ENCODE measurements around the gene EIF4B.
"Not testable (repeated sequence)": the region's sequence is repeated elsewhere in the genome, so short reads cannot be mapped to it uniquely, and the experiment has no call there.

The EIF4B gene

DNA sequence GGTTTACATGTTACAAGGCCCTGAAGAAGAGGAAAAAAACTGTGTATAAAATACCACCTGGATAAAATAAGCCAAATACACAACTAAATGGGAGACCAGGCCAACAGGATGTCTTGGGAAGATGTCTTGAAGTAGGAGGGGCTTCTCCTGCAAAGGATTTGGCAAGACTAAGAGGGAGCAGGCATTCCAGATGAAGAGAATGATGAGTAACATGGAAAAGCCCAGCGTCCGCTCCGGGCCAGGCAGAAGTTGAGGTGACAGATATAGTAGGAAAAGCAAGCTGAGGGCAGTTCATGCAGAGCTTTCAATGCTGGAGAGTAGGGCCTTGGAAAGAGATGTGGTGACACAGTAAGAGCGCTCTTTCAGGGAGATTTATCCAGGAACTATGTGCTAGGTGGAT is 16.1 kb upstream of the EIF4B start:
- WGBS, 2 donors (ENCODE audit: extremely low coverage in 2 of 2, insufficient read length in 2 of 2, insufficient replicate concordance in 1 of 2): no CpG with 5 or more reads among the region's 4 CpGs
- no peak overlapping the region for H3K4me3 ChIP-seq (ENCODE audit: low read length in 2 of 2)
- H3K9me3 ChIP-seq (replicated peaks in 1 of 2; ENCODE audit: control insufficient read depth in 2 of 2, insufficient read depth in 1 of 2, low read depth in 1 of 2, low read length in 2 of 2): no peaks in the 10 kb centered on the region
- no peak overlapping the region for H3K4me2 ChIP-seq (ENCODE audit: insufficient read depth, low read length, poor library complexity, severe bottlenecking)
- no peak overlapping the region for H4K91ac ChIP-seq (ENCODE audit: low read depth, low read length, poor library complexity)
- H3K27ac ChIP-seq (replicated peaks; ENCODE audit: low read length): no peak overlapping the region
- no peaks in the 10 kb centered on the region for H3K79me1 ChIP-seq (ENCODE audit: low read depth, low read length)
- H2AK5ac ChIP-seq (ENCODE audit: low read depth, low read length): no peak overlapping the region
- H3K27me3 ChIP-seq (ENCODE audit: control insufficient read depth in 3 of 3, insufficient read depth in 3 of 3, low read depth in 1 of 3, low read length in 3 of 3): peaks cover 0 to 15% (median 0%) of the 10 kb centered on the region in 3 experiments
- no peak overlapping the region for H2BK120ac ChIP-seq (ENCODE audit: low read depth, low read length)
- no peak overlapping the region for H2BK12ac ChIP-seq (ENCODE audit: low read length)
- no peak overlapping the region for H2AFZ ChIP-seq (ENCODE audit: low read length)
- no peak overlapping the region for H4K8ac ChIP-seq (ENCODE audit: low read depth, low read length)
- H3K18ac ChIP-seq (ENCODE audit: low read length): no peak overlapping the region
- no peak overlapping the region for H3K23ac ChIP-seq (ENCODE audit: low read depth, low read length, poor library complexity)
- H3K14ac ChIP-seq (ENCODE audit: low read length): no peak overlapping the region
- no peak overlapping the region for H2BK5ac ChIP-seq (ENCODE audit: low read length)
- no peak overlapping the region for H3K4ac ChIP-seq (ENCODE audit: low read length)
- no peak for DNase-seq (ENCODE audit: low spot score)
- no peaks in the 10 kb centered on the region for H3K36me3 ChIP-seq (replicated peaks in 1 of 2; ENCODE audit: control insufficient read depth in 2 of 2, insufficient read depth in 2 of 2, low read length in 2 of 2)
- no peak overlapping the region for H2BK15ac ChIP-seq (ENCODE audit: low read length)
- H3K9ac ChIP-seq (ENCODE audit: low read depth, low read length, poor library complexity): no peak overlapping the region
- H3K4me1 ChIP-seq (ENCODE audit: control insufficient read depth in 2 of 2, insufficient read depth in 1 of 2, low read depth in 1 of 2, low read length in 2 of 2): peaks cover 0 to 5% of the 10 kb centered on the region in 2 donors

DNA sequence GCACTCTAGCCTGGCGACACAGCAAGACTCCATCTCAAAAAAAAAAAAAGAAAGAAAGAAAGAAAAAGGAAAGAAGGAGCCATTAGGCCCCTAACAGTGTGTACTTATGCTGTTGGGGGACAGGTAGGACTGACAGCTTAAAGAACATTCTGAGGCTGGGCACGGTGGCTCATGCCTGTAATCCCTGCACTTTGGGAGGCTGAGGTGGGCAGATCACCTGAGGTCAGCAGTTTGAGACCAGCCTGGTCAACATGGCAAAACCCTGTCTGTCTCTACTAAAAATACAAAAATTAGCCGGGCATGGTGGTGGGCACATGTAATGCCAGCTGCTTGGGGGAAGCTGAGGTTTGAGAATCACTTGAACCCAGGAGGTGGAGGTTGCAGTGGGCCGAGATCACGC is 14.0 kb upstream of the EIF4B start:
- not testable (repeated sequence) for H3K14ac ChIP-seq (ENCODE audit: low read length); H3K27ac ChIP-seq (replicated peaks; ENCODE audit: low read length); H3K23ac ChIP-seq (ENCODE audit: low read depth, low read length, poor library complexity); H2BK15ac ChIP-seq (ENCODE audit: low read length); H2AFZ ChIP-seq (ENCODE audit: low read length); H3K4ac ChIP-seq (ENCODE audit: low read length); H2BK120ac ChIP-seq (ENCODE audit: low read depth, low read length); H3K36me3 ChIP-seq (replicated peaks in 1 of 2; ENCODE audit: control insufficient read depth in 2 of 2, insufficient read depth in 2 of 2, low read length in 2 of 2); H3K4me2 ChIP-seq (ENCODE audit: insufficient read depth, low read length, poor library complexity, severe bottlenecking); DNase-seq (ENCODE audit: low spot score); H3K9me3 ChIP-seq (replicated peaks in 1 of 2; ENCODE audit: control insufficient read depth in 2 of 2, insufficient read depth in 1 of 2, low read depth in 1 of 2, low read length in 2 of 2); H4K8ac ChIP-seq (ENCODE audit: low read depth, low read length); H3K4me3 ChIP-seq (ENCODE audit: low read length in 2 of 2); H3K79me1 ChIP-seq (ENCODE audit: low read depth, low read length); H3K18ac ChIP-seq (ENCODE audit: low read length); H3K27me3 ChIP-seq (ENCODE audit: control insufficient read depth in 3 of 3, insufficient read depth in 3 of 3, low read depth in 1 of 3, low read length in 3 of 3); H2BK5ac ChIP-seq (ENCODE audit: low read length); H3K9ac ChIP-seq (ENCODE audit: low read depth, low read length, poor library complexity); H2BK12ac ChIP-seq (ENCODE audit: low read length); H4K91ac ChIP-seq (ENCODE audit: low read depth, low read length, poor library complexity); H2AK5ac ChIP-seq (ENCODE audit: low read depth, low read length); H3K4me1 ChIP-seq (ENCODE audit: control insufficient read depth in 2 of 2, insufficient read depth in 1 of 2, low read depth in 1 of 2, low read length in 2 of 2)
- WGBS, 2 donors (ENCODE audit: extremely low coverage in 2 of 2, insufficient read length in 2 of 2, insufficient replicate concordance in 1 of 2): no CpG with 5 or more reads among the region's 5 CpGs

DNA sequence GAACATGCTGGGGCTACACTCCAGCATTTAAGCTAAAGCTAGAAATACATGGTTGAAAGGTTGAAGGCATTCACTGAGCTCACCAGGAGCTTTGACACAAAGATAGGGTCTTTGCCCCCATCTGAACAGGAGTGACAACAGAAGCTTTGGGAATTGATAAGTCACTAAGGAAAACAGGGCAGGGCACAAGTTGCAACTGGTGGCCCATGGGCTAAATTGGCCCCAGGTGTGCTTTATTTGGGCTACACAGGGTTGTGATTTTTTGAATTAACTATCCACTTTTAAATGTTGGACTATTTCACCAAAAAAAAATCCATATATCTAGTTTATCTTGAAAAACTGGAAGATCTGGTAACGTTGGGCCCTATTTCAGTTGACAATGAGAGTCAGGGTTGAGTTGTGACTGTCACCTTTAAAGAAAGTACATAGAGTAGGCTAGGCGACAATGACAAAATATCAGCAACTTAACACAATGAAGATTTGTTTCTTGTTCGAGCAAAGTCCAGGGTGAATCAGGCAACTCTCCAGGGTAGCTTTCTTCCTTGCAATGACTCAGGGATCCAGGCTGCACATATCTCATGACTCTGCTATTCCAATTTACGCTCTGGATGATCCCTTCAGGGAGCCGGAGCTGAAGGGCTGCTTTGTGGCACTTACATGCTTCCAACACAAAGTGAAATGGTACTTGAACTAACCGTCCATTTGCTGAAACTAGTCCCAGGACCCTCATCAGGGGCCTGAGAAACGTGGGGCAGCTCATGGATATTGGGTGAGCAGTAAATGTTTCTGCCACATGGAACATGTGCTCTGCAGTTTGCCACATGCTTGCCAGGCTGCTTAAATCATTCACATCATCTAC is 13.3 kb upstream of the EIF4B start:
- H3K14ac ChIP-seq (ENCODE audit: low read length): no peak overlapping the region
- no peaks in the 10 kb centered on the region for H3K36me3 ChIP-seq (replicated peaks in 1 of 2; ENCODE audit: control insufficient read depth in 2 of 2, insufficient read depth in 2 of 2, low read length in 2 of 2)
- H2BK12ac ChIP-seq (ENCODE audit: low read length): no peak overlapping the region
- no peak overlapping the region for H2BK120ac ChIP-seq (ENCODE audit: low read depth, low read length)
- H2BK5ac ChIP-seq (ENCODE audit: low read length): no peak overlapping the region
- H3K9me3 ChIP-seq (replicated peaks in 1 of 2; ENCODE audit: control insufficient read depth in 2 of 2, insufficient read depth in 1 of 2, low read depth in 1 of 2, low read length in 2 of 2): no peaks in the 10 kb centered on the region
- H3K79me1 ChIP-seq (ENCODE audit: low read depth, low read length): no peaks in the 10 kb centered on the region
- WGBS, 2 donors (ENCODE audit: extremely low coverage in 2 of 2, insufficient read length in 2 of 2, insufficient replicate concordance in 1 of 2): no CpG with 5 or more reads among the region's 7 CpGs
- no peak overlapping the region for H3K27ac ChIP-seq (replicated peaks; ENCODE audit: low read length)
- H3K27me3 ChIP-seq (ENCODE audit: control insufficient read depth in 3 of 3, insufficient read depth in 3 of 3, low read depth in 1 of 3, low read length in 3 of 3): peaks cover 0 to 7% (median 0%) of the 10 kb centered on the region in 3 experiments
- H2AK5ac ChIP-seq (ENCODE audit: low read depth, low read length): no peak overlapping the region
- H4K8ac ChIP-seq (ENCODE audit: low read depth, low read length): no peak overlapping the region
- H3K4me2 ChIP-seq (ENCODE audit: insufficient read depth, low read length, poor library complexity, severe bottlenecking): no peak overlapping the region
- DNase-seq (ENCODE audit: low spot score): no peak
- peak overlapping the region; percentile 28 for H2AFZ ChIP-seq (ENCODE audit: low read length)
- H3K4me1 ChIP-seq (ENCODE audit: control insufficient read depth in 2 of 2, insufficient read depth in 1 of 2, low read depth in 1 of 2, low read length in 2 of 2): peaks cover 0 to 5% of the 10 kb centered on the region in 2 donors
- H3K23ac ChIP-seq (ENCODE audit: low read depth, low read length, poor library complexity): no peak overlapping the region
- no peak overlapping the region for H3K4me3 ChIP-seq (ENCODE audit: low read length in 2 of 2)
- H3K4ac ChIP-seq (ENCODE audit: low read length): no peak overlapping the region
- H2BK15ac ChIP-seq (ENCODE audit: low read length): no peak overlapping the region
- no peak overlapping the region for H3K18ac ChIP-seq (ENCODE audit: low read length)
- H3K9ac ChIP-seq (ENCODE audit: low read depth, low read length, poor library complexity): no peak overlapping the region
- no peak overlapping the region for H4K91ac ChIP-seq (ENCODE audit: low read depth, low read length, poor library complexity)

DNA sequence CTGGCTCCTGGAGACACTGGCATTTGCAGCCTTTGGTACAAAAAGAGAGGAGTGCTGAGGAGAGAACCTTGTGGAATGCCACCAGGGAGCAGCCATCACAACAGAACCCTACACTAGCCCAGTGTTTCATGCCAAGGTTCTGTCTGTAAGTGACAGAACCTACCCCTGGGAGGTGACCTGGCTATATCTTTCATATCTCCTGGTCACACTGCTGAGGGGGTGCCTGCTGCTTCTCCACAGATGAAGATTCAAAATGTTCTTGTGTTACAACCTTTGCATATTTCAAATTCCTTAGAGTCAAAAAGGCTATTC is 12.7 kb upstream of the EIF4B start:
- no peak overlapping the region for H3K4me3 ChIP-seq (ENCODE audit: low read length in 2 of 2)
- no peak overlapping the region for H3K18ac ChIP-seq (ENCODE audit: low read length)
- H4K8ac ChIP-seq (ENCODE audit: low read depth, low read length): no peak overlapping the region
- no peak overlapping the region for H2BK5ac ChIP-seq (ENCODE audit: low read length)
- H3K14ac ChIP-seq (ENCODE audit: low read length): no peak overlapping the region
- no peak overlapping the region for H2AFZ ChIP-seq (ENCODE audit: low read length)
- no peak overlapping the region for H3K9ac ChIP-seq (ENCODE audit: low read depth, low read length, poor library complexity)
- no peak overlapping the region for H3K4ac ChIP-seq (ENCODE audit: low read length)
- H3K9me3 ChIP-seq (replicated peaks in 1 of 2; ENCODE audit: control insufficient read depth in 2 of 2, insufficient read depth in 1 of 2, low read depth in 1 of 2, low read length in 2 of 2): no peaks in the 10 kb centered on the region
- H3K4me2 ChIP-seq (ENCODE audit: insufficient read depth, low read length, poor library complexity, severe bottlenecking): no peak overlapping the region
- H2AK5ac ChIP-seq (ENCODE audit: low read depth, low read length): no peak overlapping the region
- no peaks in the 10 kb centered on the region for H3K79me1 ChIP-seq (ENCODE audit: low read depth, low read length)
- H3K27me3 ChIP-seq (ENCODE audit: control insufficient read depth in 3 of 3, insufficient read depth in 3 of 3, low read depth in 1 of 3, low read length in 3 of 3): peaks cover 0 to 7% (median 0%) of the 10 kb centered on the region in 3 experiments
- H3K4me1 ChIP-seq (ENCODE audit: control insufficient read depth in 2 of 2, insufficient read depth in 1 of 2, low read depth in 1 of 2, low read length in 2 of 2): peaks cover 0 to 5% of the 10 kb centered on the region in 2 donors
- no peak overlapping the region for H3K23ac ChIP-seq (ENCODE audit: low read depth, low read length, poor library complexity)
- no peak overlapping the region for H2BK120ac ChIP-seq (ENCODE audit: low read depth, low read length)
- no peak overlapping the region for H4K91ac ChIP-seq (ENCODE audit: low read depth, low read length, poor library complexity)
- no peak overlapping the region for H2BK12ac ChIP-seq (ENCODE audit: low read length)
- H2BK15ac ChIP-seq (ENCODE audit: low read length): no peak overlapping the region
- no peak for DNase-seq (ENCODE audit: low spot score)
- no peak overlapping the region for H3K27ac ChIP-seq (replicated peaks; ENCODE audit: low read length)
- H3K36me3 ChIP-seq (replicated peaks in 1 of 2; ENCODE audit: control insufficient read depth in 2 of 2, insufficient read depth in 2 of 2, low read length in 2 of 2): no peaks in the 10 kb centered on the region

All from neuronal stem cell (in vitro differentiated cells).